ENCODE data around the gene ARSJ.
"Not testable (repeated sequence)": the region's sequence is repeated elsewhere in the genome, so short reads cannot be mapped to it uniquely, and the experiment has no call there.

The ARSJ gene

DNA sequence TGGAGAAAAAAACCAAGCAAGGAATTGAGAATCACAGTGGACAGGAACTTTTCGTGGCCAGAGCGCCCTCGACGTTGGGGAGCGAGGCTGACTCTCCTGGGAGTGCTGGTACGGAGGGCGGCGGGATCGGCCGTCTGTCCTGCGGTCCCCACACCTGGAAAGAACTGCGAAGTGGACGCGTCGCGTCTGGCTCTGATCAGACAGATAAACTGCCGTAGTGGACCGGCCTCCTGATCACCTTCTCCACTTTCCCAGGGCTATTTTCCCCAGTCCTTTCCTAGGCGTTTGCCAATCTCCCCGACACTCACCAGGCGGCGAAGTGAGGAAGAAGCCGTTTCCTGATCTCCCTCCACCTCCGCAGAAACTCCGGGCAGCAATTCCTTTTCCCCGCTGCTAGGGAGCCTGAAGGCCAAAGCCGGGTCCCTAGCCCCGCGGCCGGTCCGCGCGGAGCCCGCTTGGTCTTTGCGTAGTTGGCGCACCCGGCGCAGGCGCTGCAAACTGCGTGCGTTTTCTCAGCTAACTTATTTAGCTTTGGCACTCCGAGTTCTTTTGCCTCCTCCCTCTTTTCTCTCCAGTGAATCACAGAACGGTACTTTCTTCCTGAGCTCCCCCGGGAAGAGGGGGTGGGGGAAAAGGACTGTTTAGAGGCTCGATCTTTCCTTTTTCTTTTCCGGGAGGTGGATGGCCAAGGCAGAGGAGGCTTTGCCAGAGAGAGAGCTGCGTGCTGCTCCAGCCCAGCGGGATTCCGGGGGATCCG, at the start of gene ARSJ:
Gene ARSJ, minus strand, starts transcription at position 500 of the 757 bp plus-strand sequence. CDS start 813 bp downstream, outside the sequence.
- peak; percentile 59 for DNase-seq

DNA sequence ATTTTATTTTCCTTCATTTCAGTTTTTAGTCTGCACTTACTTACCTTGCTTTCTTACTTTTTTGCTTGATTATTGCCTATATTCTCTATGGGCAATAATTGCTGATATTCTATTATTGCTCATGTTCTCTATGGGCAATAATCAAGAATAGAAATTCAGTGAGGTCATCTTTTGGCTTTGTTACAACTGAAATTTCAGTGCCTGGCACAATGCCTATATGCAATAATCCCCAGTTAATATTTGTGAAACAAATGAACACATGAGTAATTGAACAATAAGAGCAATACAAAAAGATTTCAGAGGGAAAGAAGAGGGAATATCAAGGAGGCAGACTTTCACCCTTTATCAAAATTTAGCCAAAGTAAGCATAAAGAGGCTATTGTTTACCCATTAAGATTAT, 48.6 kb upstream of the ARSJ start:
- no peak for DNase-seq

DNA sequence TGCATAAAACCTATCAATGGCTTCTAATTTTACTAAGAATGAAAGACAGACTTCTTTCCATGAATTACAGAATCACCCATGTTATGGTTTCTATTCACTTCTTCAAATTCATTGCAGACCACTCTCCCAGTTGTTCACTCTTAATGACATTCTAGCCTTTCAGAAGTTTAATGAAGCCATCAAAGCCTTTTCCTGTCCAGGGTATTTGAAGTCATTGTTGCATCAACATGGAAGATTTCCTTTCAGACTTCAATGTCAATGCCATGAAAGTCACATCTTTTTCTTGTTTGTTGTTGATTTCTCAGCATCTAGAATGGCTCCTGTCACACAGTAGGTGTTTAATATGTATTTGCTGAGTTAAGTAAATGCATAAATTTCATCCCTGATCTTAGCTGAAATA, 48.1 kb upstream of the ARSJ start:
- DNase-seq: no peak

DNA sequence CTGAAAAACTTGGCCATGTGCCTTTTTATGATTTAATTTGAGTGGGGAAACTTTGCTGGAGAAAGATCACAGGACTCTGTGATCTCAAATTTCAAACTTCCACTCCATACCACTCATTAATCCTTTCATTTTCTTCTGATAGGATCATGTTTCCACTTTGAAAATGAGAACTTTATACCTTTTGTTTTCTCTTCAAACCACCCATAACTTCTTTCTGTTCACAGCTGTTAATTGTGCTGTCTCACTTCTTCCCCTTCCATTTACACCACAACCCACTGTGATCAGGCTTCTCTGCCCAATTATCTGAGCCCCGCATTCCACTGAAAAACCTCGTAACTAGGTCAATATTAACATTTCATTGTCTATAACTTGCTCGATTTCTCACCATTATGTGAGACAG, 47.0 kb upstream of the ARSJ start:
- DNase-seq: no peak

DNA sequence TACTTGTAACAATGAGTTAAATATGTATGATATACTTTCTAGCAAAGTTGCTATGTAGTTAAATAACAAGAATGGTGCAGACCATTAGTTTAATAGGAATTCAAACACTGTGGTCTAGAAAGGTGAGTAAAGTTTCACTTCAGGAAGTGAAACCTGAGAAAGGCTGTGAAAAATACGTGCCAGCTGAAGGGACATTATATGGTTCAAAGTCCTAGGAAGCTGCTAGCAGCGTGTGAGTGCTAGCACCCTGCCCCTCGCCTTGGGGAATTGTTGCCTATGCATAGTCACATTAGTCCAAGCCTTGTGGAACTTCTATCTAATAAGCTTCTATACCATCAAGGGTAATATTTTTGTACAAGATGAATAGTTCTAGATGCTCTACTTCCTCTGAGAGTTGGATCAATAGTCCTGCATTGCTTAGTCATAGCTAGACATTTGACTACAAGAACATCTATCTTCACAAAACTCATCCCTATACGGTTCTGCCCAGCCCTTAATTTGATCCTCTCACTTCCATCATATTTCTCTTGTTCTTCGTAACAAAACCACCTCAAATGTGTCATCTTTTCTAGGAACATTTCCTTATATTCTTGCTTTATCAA, 45.8 kb upstream of the ARSJ start:
- DNase-seq: no peak

DNA sequence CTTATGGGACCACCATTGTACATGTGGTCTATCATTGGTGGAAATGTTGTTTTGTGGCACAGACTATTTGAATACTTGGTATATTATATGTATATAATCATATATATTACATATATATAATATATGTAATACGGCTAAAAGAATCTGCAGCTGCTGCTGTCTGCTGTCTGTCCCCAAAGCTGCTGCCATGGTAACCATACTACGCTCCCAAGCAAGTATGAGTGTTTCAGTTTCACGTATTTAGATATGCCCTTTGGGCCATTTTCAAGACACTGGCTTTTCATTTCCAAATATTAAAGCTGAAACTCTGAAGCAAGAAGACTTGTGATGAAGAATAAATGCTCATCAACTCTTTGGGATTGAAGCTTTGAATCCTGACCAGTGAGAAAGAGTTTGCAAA, 42.0 kb upstream of the ARSJ start:
- no peak for DNase-seq

DNA sequence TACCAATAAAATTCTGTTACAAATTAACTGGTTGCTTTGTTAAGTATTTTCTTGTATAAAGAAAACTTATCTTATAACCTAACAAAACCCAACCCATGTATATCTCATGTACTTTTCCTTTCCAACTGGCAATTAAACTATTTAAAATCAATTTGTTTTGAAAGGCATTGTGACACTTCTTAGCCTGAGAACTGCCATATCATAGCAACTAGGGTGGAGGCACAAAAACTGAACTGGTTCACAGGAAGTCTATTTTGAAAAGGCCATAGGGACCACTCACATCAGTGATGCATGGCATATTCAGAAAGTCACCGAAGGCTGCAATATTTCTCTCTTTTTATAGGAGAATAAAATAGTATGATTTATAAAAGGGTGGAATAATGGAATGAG, 40.5 kb upstream of the ARSJ start:
- no peak for DNase-seq

DNA sequence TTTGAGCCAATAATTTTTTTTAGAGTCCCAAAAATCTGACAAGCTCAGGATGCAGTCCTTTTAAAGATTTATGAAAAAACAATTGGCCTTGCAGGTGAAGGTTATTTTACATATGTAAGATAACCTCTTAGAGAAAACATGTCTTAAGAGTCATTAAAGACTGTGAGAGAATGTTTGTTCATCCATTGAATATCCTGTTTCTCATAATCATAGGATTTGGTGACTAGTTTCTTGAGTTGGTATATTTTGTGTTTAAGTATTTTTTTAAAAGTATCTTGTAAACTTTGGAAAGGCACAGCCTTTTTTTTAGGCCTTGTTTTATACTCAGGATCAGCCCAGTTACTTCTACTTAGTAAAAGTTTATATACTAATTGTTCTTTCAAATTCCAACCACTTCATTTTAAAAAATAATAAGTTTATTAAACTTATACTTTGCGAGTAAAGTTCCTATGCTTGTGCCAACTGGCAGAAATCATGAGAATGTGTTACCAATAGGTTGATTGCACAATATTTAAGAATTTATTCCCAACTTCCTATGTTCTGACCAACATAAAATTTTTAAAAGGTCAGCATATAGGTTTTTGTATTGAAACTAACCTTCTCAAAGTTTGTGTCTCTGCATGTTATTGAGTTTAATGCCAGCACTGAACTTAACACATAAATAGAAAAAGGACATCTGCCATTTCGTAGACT, 40.0 kb upstream of the ARSJ start:
- DNase-seq: no peak

DNA sequence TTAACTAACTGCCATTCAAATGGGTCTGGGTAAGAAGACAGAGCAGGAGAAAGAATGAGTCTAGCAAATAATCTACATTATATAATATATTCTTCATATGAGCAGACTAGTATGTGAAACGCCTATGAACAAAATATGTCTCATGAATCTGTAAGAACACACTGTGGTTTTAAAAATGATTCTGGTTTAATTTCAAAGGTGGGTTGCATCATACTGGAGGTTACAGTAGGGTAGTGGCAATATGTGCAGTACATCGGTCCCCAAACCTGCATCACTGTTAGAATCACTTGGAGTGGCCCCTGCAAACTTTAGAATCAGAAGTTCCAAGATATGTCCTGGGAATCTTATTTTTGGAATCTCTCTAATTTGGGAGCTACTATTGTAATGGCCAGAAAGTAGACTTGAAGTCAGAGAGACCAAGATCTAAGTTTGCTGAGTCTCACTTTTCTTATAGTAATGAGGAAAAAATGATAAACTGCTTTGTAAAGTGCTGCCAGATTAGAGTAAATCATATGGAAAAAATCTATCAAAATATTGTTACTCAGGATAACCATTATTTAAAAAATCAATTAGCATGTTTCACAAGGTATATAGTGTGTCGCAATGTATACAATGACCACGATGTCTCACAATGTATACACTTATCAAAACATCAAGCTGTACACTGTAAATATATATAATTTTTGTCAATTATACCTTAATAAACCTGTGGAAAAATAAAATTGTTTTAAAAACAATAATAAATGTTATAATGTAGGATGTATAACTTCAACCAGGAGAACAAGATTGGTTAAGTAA, 37.9 kb upstream of the ARSJ start:
- DNase-seq: no peak

DNA sequence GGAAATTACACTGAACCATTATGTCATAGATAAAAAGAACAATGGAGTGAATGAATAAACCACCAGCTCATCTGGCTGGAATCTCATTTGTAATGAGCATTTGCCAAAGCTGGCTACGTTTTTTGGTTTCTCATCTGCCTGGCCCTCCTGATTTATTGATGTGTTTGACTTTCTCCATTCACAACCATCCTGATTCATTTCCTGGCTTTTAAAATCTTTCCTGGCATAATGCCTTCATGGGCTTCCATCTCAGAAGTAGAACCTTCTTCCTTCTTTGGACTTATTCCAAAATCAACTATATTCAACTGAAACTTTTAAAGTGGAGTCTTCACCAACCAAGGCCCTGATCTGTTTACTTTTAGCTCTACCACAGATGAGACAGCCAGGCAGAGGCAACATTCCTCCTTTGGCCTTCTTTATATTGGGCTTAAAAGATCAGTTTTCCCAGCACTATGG, 36.0 kb upstream of the ARSJ start:
- DNase-seq: no peak

DNA sequence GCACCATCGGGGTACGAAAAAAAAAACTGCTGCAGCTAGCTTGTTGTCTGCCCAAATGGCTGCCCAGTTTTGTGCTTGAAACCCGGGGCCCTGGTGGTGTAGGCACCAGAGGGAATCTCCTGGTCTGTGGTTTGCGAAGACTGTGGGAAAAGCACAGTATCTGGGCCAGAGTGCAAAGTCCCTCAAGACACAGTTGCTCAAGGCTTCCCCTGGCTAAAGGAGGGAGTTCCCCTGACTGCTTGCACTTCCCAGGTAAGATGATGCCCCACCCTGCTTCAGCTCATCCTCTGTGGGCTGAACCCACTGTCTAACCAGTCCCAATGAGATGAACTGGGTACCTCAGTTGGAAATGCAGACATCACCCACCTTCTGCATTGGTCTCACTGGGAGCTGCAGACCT, 33.8 kb upstream of the ARSJ start:
- DNase-seq: not testable (repeated sequence)

DNA sequence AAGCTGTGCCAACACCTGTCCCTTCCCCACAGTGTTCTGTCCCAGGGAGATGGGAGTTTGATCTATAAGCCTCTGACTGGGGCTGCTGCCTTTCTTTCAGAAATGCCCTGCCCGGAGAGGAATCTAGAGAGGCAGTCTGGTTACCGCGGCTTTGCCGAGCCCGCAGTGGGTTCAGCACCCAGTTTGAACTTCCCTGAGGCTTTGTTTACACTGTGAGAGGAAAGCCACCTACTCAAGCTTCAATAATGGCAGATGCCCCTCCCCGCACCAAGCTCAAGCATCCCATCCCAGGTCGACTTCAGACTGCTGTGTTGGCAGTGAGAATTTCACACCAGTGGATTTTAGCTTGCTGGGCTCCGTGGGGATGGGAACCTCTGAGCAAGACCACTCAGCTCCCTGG, 33.3 kb upstream of the ARSJ start:
- DNase-seq: no peak

DNA sequence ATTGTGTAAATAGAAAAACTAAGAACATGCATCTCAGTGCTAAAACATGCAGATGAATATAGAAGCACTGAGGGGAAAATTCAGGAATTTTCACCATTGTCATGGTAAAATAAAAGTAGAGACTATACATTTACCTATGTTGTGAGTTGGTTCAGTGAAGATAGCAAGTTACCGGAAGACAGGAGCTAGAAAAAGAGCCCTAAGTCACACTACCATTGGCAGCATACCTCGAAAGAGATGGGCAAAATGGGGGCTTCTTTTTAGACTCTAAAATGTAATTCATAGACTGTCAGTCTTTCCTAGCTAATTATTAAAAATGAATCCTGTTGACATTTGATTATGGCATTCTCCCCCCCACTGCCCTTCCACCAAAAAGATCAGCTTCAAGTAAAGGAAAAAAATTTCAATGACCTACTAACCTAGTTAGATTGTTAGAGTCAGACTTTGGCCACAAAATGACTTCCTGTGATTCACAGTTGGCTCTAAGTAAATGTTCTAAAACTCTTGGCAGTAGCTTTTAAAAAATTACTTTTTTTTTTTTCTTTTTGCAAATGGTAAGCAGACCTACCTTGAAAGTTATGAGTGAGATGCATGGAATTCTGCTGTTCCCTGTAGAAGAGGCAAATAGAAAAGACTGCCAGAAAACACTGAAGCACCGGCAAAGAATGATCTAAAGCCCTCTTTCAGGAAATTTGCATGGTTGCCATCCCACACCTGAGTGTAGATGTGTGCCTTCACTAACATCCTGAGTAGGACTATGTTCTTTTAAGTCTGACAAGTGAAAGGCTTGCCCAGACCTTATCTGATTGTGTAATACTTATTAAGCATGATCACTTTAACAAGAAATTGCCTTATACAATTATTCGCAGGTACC, 26.4 kb upstream of the ARSJ start:
- no peak for DNase-seq

DNA sequence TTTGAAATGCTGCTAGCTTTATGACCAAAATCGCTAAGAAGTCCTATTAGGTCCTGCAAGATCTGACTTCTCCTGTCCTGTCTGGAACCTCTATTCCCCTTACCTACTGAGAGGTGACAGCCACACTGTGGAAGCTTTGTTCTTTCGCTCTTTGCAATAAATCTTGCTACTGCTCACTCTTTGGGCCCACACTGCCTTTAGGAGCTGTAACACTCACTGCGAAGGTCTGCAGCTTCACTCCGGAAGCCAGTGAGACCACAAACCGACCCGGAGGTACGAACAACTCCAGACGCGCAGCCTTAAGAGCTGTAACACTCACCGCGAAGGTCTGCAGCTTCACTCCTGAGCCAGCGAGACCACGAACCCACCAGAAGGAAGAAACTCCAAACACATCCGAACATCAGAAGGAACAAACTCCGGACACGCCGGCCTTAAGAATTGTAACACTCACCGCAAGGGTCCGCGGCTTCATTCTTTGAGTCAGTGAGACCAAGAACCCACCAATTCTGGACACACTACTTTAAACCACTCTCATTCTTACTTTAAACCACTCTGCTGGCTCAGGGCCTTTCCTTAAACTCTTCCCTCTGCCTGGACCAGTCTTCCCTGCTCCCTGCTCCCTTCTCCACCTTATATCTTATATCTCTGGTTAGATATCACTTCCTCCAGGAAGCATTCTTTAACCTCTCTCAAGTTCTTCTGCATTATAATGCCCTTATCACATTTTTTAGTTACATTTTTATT, 25.2 kb upstream of the ARSJ start:
- not testable (repeated sequence) for DNase-seq

DNA sequence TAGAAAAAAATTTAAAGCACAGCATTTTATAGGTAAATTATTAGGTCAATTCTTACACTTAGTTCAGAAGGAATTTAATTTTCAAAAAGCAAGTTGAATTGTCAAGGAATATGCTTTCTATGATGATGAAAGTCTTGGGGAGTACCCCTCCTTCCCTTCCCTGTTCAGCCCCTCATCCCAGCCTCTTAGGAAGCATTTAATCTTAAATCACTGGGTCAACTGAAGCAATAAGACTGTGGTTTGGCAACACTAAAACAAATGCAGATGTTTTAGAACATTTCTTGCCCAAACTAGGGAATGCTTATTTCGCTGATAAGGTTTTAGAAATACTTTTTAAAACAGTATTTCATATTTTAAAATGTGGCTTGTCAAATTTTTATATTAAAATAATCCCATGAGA, 19.1 kb upstream of the ARSJ start:
- DNase-seq: no peak

DNA sequence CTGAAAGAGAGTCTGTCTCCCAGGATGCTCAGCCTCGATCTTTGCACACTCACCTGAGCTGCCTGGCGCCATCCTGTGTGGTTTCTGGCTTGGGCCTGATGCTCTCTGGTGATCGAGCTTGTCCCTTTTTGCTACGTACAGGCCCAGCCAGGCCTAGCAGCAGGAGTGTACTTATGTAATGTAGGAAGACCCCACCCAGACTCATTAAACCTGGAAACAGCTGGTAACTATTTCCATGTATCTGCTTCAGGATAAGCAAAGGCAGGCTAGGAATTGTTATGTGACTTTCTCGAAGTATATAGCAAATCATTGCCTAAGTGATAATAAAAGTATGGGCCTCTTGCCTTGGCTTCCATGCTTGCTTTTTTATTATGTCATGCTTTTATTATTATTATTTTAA, 18.6 kb upstream of the ARSJ start:
- no peak for DNase-seq

DNA sequence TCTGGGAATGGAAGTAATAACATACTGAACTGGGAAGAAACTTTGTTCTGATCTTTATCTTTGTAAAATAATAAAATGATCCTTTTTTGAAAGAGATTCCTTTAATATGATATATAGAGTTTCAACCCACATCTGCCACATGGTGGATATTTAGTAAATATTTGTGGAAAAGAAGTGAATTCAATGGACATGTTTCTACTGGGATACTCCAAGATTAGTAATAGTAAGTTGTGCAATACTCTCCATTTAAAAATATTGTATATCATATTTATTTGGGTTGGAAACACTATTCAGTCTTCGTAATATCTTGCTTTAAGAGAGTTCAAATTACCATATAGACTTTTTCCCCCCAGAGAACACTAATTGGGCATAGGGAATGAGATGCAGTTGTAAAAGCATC, 17.8 kb upstream of the ARSJ start:
- no peak for DNase-seq

DNA sequence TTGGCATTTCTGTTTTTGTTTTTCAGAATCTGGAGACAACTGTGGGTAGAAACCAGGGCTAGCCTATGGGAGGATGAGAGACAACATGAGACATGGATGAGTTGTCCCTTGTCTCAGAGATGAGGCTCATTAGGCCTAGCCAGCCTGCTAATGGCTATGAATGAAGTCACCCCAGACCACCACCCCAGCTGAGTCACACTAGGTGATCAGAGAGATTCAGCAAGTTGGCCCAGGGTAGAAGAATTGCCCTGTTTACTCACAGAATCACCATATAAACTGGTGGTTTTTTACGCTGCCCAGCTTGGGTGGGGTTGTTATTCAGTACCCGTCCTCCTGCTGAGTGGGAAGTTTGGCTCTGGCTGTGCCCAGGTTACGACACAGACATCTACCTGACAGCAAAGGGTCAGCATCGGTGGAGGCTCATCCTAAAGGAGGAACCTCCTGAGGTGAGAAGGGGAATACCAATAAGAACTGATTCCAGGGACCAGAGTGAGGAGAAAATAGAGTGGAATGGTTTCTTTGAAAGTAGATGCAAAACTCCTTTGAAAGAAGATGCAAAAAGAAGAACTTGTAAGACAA, 17.2 kb upstream of the ARSJ start:
- DNase-seq: no peak

DNA sequence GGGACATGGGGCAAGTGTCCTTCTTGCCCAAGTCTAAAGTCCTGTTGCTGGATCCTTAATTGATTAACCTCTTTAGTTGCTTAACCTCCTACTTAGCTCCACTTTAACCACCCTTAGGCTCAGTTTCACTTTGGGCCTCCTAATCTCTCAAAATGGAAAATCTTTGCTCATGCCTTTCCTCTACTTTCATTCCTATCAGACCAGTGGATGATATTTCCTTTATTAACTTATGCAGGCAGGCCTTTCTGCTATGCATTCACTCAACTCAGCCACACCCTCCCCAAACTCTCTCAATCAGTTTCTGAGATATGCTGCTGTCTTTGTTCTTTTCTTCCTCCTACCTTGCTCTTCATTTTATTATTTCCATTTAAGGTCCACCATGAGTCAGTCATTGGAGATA, 14.4 kb upstream of the ARSJ start:
- no peak for DNase-seq

DNA sequence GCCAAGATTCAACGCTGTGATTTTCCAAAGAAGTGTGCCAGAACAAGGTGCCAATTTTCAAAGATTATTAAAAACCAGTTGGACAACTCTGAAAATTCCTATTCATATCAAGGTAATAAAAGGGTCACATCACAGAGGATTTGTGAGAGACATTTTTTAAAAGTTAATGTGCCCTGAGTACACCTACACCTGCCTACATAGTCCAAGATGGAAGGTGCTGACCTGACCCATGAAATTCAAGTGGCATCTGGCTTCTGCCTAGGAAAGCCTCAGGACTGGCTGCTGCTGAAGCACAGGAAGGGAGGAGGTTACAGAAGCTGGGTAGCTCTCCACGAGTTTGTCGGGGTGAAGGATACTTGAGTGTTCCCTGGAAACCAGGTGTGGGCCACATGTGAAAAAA, 11.4 kb upstream of the ARSJ start:
- DNase-seq: no peak

DNA sequence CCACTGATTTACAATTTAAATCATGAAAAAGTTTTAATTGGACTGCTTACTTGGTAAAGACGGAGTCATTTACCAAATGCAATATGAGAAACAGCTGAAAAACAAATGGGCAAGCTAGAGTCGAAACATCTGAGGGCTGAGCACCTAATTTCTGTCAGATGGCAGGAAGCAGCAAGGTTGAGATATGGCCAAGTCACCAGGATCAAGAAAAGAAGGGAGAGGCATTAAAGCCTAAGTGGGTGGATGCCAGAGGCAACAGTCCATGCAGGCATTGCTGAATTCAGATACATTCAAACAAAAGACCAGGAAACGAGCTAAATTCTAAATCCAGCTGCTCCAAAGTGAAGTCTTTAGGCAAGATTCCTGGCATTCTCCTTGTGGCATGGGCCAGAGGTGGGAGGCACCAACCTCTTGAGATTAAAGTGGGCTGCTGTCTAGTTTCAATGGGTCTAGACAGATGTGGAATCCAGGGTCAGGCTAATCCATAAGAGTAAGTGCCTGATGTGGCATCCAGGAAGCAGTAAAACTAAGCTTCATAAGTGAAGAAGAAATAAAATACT, 8.0 kb upstream of the ARSJ start:
- DNase-seq: no peak
